ENCODE results near the gene MAD1L1. TPM values are rescaled to one million over a fixed set of nuclear protein-coding genes. Genes with fewer than 3 reads are reported as not detected.

Gene MAD1L1
- total and polyA plus RNA-seq, 2 of the 13 experiments (the other 11 are each of a cell fraction or from before 2014, with no cell fraction given), result 17.4 to 64.7 TPM

DNA sequence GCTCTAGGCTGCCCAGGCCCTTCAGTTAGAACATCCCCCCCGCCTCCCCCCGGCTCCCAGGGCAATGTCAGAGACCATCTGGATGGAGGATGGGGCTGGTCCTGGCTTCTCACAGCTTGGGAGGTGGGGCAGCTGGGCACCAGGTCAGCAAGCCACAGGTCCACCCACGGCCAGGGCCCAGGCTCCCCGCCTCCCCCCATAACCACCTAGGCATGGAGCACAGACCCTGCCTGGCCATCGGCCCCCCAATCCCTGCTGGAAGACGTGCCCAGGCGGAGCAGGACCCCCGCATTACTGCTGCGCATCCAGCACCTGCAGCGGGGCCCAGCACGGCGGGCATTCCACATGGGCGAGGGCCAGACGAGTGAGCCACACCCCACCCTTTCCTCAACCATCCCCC lies 393.0 kb downstream of the MAD1L1 start:
- WGBS (ENCODE audit: low lambda C conversion rate), result no CpG with 5 or more reads among the region's 14 CpGs
- in situ Hi-C loops (cut with HindIII; ENCODE audit: extremely low pct_ligation_motif_present, low pct_unique_long_range_greater_than_20kb), result no loop called here
- no peak for TF ChIP-seq ZNF615 (CRISPR knock-in tag; IDR thresholded peaks at IDR 0.05; ENCODE audit: borderline replicate concordance)
- no peak for TF ChIP-seq SP4 (CRISPR knock-in tag; IDR thresholded peaks at IDR 0.05)
- no peak for TF ChIP-seq THAP11 (CRISPR knock-in tag; IDR thresholded peaks at IDR 0.05)
- TF ChIP-seq, protein P1, sequence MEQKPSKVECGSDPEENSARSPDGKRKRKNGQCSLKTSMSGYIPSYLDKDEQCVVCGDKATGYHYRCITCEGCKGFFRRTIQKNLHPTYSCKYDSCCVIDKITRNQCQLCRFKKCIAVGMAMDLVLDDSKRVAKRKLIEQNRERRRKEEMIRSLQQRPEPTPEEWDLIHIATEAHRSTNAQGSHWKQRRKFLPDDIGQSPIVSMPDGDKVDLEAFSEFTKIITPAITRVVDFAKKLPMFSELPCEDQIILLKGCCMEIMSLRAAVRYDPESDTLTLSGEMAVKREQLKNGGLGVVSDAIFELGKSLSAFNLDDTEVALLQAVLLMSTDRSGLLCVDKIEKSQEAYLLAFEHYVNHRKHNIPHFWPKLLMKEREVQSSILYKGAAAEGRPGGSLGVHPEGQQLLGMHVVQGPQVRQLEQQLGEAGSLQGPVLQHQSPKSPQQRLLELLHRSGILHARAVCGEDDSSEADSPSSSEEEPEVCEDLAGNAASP (CRISPR knock-in tag; IDR thresholded peaks at IDR 0.05; ENCODE audit: borderline replicate concordance), result no peak
- no peak for TF ChIP-seq ZNF546 (CRISPR knock-in tag; conservative IDR thresholded peaks at IDR 0.05)
- TF ChIP-seq MXI1 (IDR thresholded peaks at IDR 0.05; ENCODE audit: borderline replicate concordance, low read depth, low read length), result no peak
- TF ChIP-seq MXD3 (CRISPR knock-in tag; IDR thresholded peaks at IDR 0.05), result no peak
- TF ChIP-seq SALL1 (CRISPR knock-in tag; IDR thresholded peaks at IDR 0.05), result no peak
- TF ChIP-seq, protein P2, sequence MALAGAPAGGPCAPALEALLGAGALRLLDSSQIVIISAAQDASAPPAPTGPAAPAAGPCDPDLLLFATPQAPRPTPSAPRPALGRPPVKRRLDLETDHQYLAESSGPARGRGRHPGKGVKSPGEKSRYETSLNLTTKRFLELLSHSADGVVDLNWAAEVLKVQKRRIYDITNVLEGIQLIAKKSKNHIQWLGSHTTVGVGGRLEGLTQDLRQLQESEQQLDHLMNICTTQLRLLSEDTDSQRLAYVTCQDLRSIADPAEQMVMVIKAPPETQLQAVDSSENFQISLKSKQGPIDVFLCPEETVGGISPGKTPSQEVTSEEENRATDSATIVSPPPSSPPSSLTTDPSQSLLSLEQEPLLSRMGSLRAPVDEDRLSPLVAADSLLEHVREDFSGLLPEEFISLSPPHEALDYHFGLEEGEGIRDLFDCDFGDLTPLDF (CRISPR knock-in tag; IDR thresholded peaks at IDR 0.05), result no peak
- no peak for TF ChIP-seq ZFP90 (CRISPR knock-in tag; IDR thresholded peaks at IDR 0.05; ENCODE audit: borderline replicate concordance)
- TF ChIP-seq CREB1 (IDR thresholded peaks at IDR 0.05), result no peak
- no peak for TF ChIP-seq CREB1 (CRISPR knock-in tag; IDR thresholded peaks at IDR 0.05)
- no peak for TF ChIP-seq STAG1 (CRISPR knock-in tag; IDR thresholded peaks at IDR 0.05)
- no peak for TF ChIP-seq NR3C1 (CRISPR knock-in tag; IDR thresholded peaks at IDR 0.05)
- no peak for TF ChIP-seq NONO (IDR thresholded peaks at IDR 0.05)
- no peak for TF ChIP-seq NONO (CRISPR knock-in tag; conservative IDR thresholded peaks at IDR 0.05)
- TF ChIP-seq NFRKB (IDR thresholded peaks at IDR 0.05), result no peak
- TF ChIP-seq CTCF (CRISPR knock-in tag; IDR thresholded peaks at IDR 0.05), result no peak
- TF ChIP-seq, protein P3, sequence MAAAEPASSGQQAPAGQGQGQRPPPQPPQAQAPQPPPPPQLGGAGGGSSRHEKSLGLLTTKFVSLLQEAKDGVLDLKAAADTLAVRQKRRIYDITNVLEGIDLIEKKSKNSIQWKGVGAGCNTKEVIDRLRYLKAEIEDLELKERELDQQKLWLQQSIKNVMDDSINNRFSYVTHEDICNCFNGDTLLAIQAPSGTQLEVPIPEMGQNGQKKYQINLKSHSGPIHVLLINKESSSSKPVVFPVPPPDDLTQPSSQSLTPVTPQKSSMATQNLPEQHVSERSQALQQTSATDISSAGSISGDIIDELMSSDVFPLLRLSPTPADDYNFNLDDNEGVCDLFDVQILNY (CRISPR knock-in tag; conservative IDR thresholded peaks at IDR 0.05), result no peak
- no peak for TF ChIP-seq ELK4 (CRISPR knock-in tag; IDR thresholded peaks at IDR 0.05; ENCODE audit: borderline replicate concordance)
- TF ChIP-seq ZNF781 (CRISPR knock-in tag; IDR thresholded peaks at IDR 0.05; ENCODE audit: borderline replicate concordance, not compliant biosample characterization), result no peak

More for the DNA sequence above, 393.0 kb downstream of the MAD1L1 start:
- ChIA-PET CTCF (ENCODE audit: low intra/inter-chr PET ratio, low total read pairs) (no interaction called here), POLR2A (no interaction called here)
- H3K36me3 ChIP-seq (replicated peaks in 1 of 2; ENCODE audit: control insufficient read depth in 1 of 2, insufficient read depth in 2 of 2, low read length in 2 of 2), result 0 out of 5 replicates have a peak, but pooled peaks cover 0 to 4% of the 10 kb centered on the region in 2 experiments
- H2AFZ ChIP-seq (ENCODE audit: low read length), result no peak overlapping the region
- DNase-seq (ENCODE audit: low spot score) (no peak), ATAC-seq (no peak), FAIRE-seq (no peak)
- no peaks in the 10 kb centered on the region for H3K27me3 ChIP-seq (ENCODE audit: control insufficient read depth in 1 of 2, insufficient read depth in 2 of 2, low read length in 2 of 2)
- no peaks in the 10 kb centered on the region for H3K79me2 ChIP-seq (ENCODE audit: insufficient read depth, low read length)
- no peak overlapping the region for H3K4me2 ChIP-seq (ENCODE audit: low read depth, low read length)
- no peak overlapping the region for H3K4me3 ChIP-seq (replicated peaks in 1 of 3; ENCODE audit: insufficient read depth in 1 of 3, low read depth in 2 of 3, low read length in 3 of 3)
- H4K20me1 ChIP-seq (ENCODE audit: insufficient read depth, low read length), result no peaks in the 10 kb centered on the region
- intact Hi-C loops (cut with micrococcal nuclease; ENCODE audit: unreplicated experiment), result no loop called here
- peaks cover 14% of the 10 kb centered on the region for H3K4me1 ChIP-seq (ENCODE audit: insufficient read depth, low read length)
- no peak overlapping the region for H3K9ac ChIP-seq (ENCODE audit: insufficient read depth, low read depth, low read length)
- H3K27ac ChIP-seq (ENCODE audit: extremely low read length, insufficient read depth, low read length), result no peak overlapping the region
- no peaks in the 10 kb centered on the region for H3K9me3 ChIP-seq (ENCODE audit: low read length)
- BruUV-seq (replicated peaks), result no TSS peak

Measured in HepG2 (cell line).